Measurements from ENCODE around the gene SPHK1. TPM values are rescaled to one million over a fixed set of nuclear protein-coding genes. Genes with fewer than 3 reads are reported as not detected.

SPHK1 gene
- total RNA-seq, 6 donors from 2014 or later, result 5.5 to 16.6 (median 9.5) TPM

DNA sequence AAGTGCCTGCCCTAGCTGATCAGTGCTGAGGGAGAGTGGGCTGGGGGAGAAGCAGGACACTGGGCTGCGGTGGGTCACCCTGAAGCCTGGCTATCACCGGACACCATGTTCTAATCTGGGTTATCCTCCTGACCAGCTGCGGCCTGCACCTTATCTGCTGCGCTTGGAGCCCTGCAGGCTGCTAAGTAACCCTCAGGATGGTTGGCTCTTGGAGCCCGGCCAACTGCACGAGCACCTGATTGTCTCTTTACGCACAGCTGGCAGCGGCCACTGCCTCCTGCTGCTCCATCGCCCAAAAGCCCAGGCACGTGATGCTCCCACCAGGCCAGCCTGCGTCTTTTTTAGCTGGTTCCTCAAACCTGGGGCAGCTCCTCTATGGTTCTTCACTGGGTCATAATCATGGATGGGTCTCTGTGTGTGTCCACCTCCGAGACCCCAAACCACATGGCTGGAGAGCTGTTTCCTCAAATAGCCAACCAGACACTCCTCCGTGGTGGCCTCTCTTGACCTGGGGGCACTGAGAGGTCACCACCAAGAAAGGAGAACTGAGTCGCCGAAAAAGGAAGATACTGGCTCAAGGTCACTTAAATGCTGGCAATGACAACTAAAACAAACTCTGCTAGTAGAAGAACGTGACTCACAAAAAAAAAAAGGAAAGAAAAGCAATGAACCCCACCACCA lies 21.7 kb downstream of the SPHK1 start:
- ATAC-seq (ENCODE audit: low FRiP score in 2 of 2) (no peak), DNase-seq (no peak)
- TF ChIP-seq POLR2AphosphoS5 (IDR thresholded peaks at IDR 0.05) (no peak), POLR2A (IDR thresholded peaks at IDR 0.05) (no peak), EP300 (IDR thresholded peaks at IDR 0.05) (no peak)
- TF ChIP-seq, protein P1, sequence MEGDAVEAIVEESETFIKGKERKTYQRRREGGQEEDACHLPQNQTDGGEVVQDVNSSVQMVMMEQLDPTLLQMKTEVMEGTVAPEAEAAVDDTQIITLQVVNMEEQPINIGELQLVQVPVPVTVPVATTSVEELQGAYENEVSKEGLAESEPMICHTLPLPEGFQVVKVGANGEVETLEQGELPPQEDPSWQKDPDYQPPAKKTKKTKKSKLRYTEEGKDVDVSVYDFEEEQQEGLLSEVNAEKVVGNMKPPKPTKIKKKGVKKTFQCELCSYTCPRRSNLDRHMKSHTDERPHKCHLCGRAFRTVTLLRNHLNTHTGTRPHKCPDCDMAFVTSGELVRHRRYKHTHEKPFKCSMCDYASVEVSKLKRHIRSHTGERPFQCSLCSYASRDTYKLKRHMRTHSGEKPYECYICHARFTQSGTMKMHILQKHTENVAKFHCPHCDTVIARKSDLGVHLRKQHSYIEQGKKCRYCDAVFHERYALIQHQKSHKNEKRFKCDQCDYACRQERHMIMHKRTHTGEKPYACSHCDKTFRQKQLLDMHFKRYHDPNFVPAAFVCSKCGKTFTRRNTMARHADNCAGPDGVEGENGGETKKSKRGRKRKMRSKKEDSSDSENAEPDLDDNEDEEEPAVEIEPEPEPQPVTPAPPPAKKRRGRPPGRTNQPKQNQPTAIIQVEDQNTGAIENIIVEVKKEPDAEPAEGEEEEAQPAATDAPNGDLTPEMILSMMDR (IDR thresholded peaks at IDR 0.05), result no peak
- H3K27me3 ChIP-seq, result no peaks in the 10 kb centered on the region
- H3K4me1 ChIP-seq, result peaks cover 0 to 13% (median 4%) of the 10 kb centered on the region in 4 donors
- H3K9me3 ChIP-seq, result no peaks in the 10 kb centered on the region
- H3K4me3 ChIP-seq, result no peak overlapping the region
- H3K36me3 ChIP-seq, result peaks cover 0 to 36% (median 24%) of the 10 kb centered on the region in 4 donors
- H3K27ac ChIP-seq, result no peak overlapping the region
- WGBS, 2 donors, result 72 to 73% methylated on average over 13 to 16 of the region's 16 CpGs

DNA sequence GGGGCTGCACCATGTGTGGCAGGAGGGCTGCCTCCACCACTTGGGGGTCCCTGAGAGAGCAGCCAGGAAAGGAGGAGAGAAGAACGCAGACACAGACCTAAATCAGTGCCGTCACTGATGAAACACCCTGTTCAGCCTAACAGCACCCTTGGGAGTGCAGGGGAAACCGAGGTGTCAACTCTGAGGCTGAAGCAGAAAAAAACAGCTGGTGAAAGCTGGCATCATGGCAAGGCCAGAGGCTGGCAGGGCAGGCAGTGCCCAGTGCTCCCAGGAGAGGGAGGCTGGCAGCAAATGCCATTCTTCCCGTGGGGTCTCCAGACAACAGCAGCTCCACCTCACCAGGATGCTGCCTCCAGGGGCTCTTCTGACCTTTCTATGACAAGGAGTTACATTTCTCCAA lies 23.1 kb downstream of the SPHK1 start:
- Histone ChIP-seq H3K27me3 (no peaks in the 10 kb centered on the region), H3K4me3 (no peak overlapping the region), H3K36me3 (peaks cover 0 to 22% (median 15%) of the 10 kb centered on the region in 4 donors), H3K27ac (no peak overlapping the region), H3K9me3 (no peaks in the 10 kb centered on the region), H3K4me1 (peaks cover 0 to 13% (median 4%) of the 10 kb centered on the region in 4 donors)
- TF ChIP-seq EP300 (IDR thresholded peaks at IDR 0.05), result no peak
- TF ChIP-seq POLR2A (IDR thresholded peaks at IDR 0.05), result no peak
- TF ChIP-seq, protein P1 (IDR thresholded peaks at IDR 0.05), result no peak
- DNase-seq, result no peak
- 87 to 100% methylated on average over 4 of the region's 4 CpGs for WGBS, 2 donors
- no peak for ATAC-seq (ENCODE audit: low FRiP score in 2 of 2)

DNA sequence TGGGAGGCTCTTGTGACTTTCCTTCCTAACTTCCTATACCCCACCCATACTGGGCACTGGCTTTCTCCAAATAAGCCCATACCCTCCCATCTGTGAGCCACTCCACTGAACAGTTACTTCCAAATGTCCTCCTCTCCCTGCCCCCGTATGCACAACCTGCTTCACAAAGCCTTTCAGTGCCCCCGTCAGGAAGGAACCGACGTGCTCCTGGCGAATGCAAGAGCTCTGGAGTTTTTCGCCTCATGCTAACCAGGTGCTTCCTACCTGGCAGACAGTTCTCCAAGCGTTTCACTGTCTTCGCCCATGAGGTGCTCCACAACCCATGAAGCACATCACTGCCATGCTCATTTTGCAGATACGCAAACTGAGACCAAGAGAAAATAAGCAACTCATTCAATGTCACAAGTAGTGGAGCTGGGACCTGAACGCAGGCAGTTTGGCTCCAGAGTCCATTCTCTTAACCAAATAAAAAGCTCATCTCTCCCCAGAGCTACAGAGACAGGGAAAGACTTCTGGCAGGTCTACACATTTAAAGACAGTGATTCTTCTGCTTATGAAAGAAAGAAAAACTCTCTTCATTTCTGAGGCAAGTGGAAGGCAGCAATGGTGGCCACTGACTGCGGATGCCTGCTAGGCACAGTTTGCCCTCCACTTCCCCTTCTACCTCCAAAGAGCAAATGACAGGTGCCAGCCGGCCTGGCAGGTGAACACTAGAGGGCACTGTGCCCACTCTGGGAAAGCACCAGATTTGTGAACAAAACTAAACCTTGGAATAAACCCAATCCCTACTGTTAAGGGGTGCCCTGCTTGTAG lies 23.8 kb downstream of the SPHK1 start:
- no peak overlapping the region for H3K4me3 ChIP-seq
- WGBS, 2 donors, result 71 to 83% methylated on average over 11 to 12 of the region's 12 CpGs
- no peak for TF ChIP-seq POLR2AphosphoS5 (IDR thresholded peaks at IDR 0.05)
- TF ChIP-seq EP300 (IDR thresholded peaks at IDR 0.05), result no peak
- no peak for TF ChIP-seq POLR2A (IDR thresholded peaks at IDR 0.05)
- TF ChIP-seq, protein P1 (IDR thresholded peaks at IDR 0.05), result peak; percentile 45 to 81 (median 70)
- no peaks in the 10 kb centered on the region for H3K9me3 ChIP-seq
- peak in 1 of 2 donors; percentile 73 for DNase-seq
- no peaks in the 10 kb centered on the region for H3K27me3 ChIP-seq
- peak in 1 of 2 donors; percentile 43 for ATAC-seq (ENCODE audit: low FRiP score in 2 of 2)
- no peak overlapping the region for H3K27ac ChIP-seq
- peaks cover 0 to 14% (median 10%) of the 10 kb centered on the region in 4 donors for H3K36me3 ChIP-seq
- H3K4me1 ChIP-seq, result peaks cover 0 to 13% (median 4%) of the 10 kb centered on the region in 4 donors

DNA sequence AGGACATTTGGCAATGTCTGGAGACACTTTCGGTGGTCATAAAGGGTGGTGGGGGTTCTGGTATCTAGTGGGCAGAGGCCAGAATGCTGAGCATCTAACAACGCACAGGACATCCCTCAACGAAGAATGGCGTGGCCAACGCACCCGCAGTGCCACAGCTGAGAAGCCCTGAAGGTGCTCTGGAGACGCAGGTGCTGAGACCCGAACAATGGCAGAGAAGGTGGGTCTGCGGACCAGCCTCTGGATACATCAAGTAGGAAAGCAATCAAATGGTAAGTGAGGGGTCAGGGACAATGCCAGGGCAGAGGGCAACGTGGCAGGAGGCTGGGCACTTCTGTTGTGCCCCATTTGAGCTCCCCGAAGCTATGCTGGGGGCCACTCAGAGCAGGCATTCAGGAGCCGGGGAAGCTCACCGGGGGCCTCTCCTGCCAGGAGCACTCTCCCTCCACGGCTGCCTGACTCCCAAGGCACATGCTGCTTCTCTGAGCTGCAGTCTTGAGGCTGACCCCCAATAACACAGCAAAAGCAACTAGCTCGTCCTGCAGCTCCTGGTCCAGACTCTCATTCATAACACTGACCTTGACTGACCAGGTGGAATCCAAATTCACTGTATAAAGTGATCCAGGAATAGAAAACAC lies 26.0 kb downstream of the SPHK1 start:
- H3K4me1 ChIP-seq, result peaks cover 7 to 22% (median 11%) of the 10 kb centered on the region in 4 donors
- no peak for DNase-seq
- no peak for TF ChIP-seq EP300 (IDR thresholded peaks at IDR 0.05)
- TF ChIP-seq POLR2AphosphoS5 (IDR thresholded peaks at IDR 0.05), result no peak
- TF ChIP-seq, protein P1 (IDR thresholded peaks at IDR 0.05), result no peak
- no peak for TF ChIP-seq POLR2A (IDR thresholded peaks at IDR 0.05)

More for the DNA sequence above, 26.0 kb downstream of the SPHK1 start:
- Histone ChIP-seq H3K27ac (no peak overlapping the region), H3K27me3 (no peaks in the 10 kb centered on the region), H3K4me3 (no peak overlapping the region), H3K9me3 (no peaks in the 10 kb centered on the region), H3K36me3 (no peaks in the 10 kb centered on the region)
- no peak for ATAC-seq (ENCODE audit: low FRiP score in 2 of 2)
- 90 to 93% methylated on average over 10 to 15 of the region's 15 CpGs for WGBS, 2 donors
